Right renal pelvis (tissue), 4 donors: ENCODE results near the gene NHSL2. TPM values are rescaled to one million over a fixed set of nuclear protein-coding genes. Genes with fewer than 3 reads are reported as not detected.

Experiments used
- DNase-seq, 4 donors: peaks; one replicate each; pipeline ENCODE4 v3.0.0-alpha.2; 2013; ENCODE audit warnings: low read depth in 4 of 4, low spot score in 3 of 4, missing footprints in 1 of 4
- polyA plus RNA-seq, 4 donors: library from polyadenylated mRNA; unstranded; fragments of 120-200 nt; gene quantifications; one replicate each; pipeline ENCODE4 v1.2.1, GENCODE V29; 2013; ENCODE audit not compliant: insufficient read length in 4 of 4

Gene NHSL2
- polyA plus RNA-seq, 4 donors: 8.0 to 9.8 (median 9.3) TPM

GRCh38 chrX:72060921-72061490 lies 150.4 kb downstream of the NHSL2 start:
- no peak for DNase-seq

- no peak for DNase-seq
These were observed 152.3 kb downstream of the NHSL2 start for GRCh38 chrX:72062916-72063315.

GRCh38 chrX:72069350-72070160 lies 158.9 kb downstream of the NHSL2 start:
- no peak for DNase-seq

GRCh38 chrX:72071213-72071612 lies 160.6 kb downstream of the NHSL2 start:
- DNase-seq: no peak

GRCh38 chrX:72073633-72074032 lies 163.0 kb downstream of the NHSL2 start:
- DNase-seq: no peak

- DNase-seq: no peak
These were observed 167.8 kb downstream of the NHSL2 start for GRCh38 chrX:72078411-72078810.

- no peak for DNase-seq
These were observed 169.0 kb downstream of the NHSL2 start for GRCh38 chrX:72079607-72080006.

- DNase-seq: no peak
These were observed 169.5 kb downstream of the NHSL2 start for GRCh38 chrX:72080150-72080549.

GRCh38 chrX:72080800-72081199 lies 170.2 kb downstream of the NHSL2 start:
- no peak for DNase-seq

GRCh38 chrX:72081605-72082320 lies 171.1 kb downstream of the NHSL2 start:
- no peak for DNase-seq

GRCh38 chrX:72083291-72083690 lies 172.6 kb downstream of the NHSL2 start:
- no peak for DNase-seq

- DNase-seq: no peak
These were observed 173.5 kb downstream of the NHSL2 start for GRCh38 chrX:72084114-72084513.

- no peak for DNase-seq
These were observed 176.3 kb downstream of the NHSL2 start for GRCh38 chrX:72086995-72087394.

- DNase-seq: no peak
These were observed 178.1 kb downstream of the NHSL2 start for GRCh38 chrX:72088761-72089160.

GRCh38 chrX:72089254-72089653 lies 178.6 kb downstream of the NHSL2 start:
- DNase-seq: no peak

GRCh38 chrX:72094894-72095293 lies 184.2 kb downstream of the NHSL2 start:
- DNase-seq: no peak

GRCh38 chrX:72095370-72095769 lies 184.7 kb downstream of the NHSL2 start:
- no peak for DNase-seq

GRCh38 chrX:72097098-72097497 lies 186.5 kb downstream of the NHSL2 start:
- DNase-seq: no peak

GRCh38 chrX:72100051-72100755 lies 189.6 kb downstream of the NHSL2 start:
- DNase-seq: no peak

- DNase-seq: no peak
These were observed 190.2 kb downstream of the NHSL2 start for GRCh38 chrX:72100824-72101351.

- no peak for DNase-seq
These were observed 191.0 kb downstream of the NHSL2 start for GRCh38 chrX:72101597-72102037.
